KG1 (cell line): ENCODE results near the gene SAA2.
"Not testable (repeated sequence)": the region's sequence is repeated elsewhere in the genome, so short reads cannot be mapped to it uniquely, and the experiment has no call there.

Source experiments
- DNase-seq: peaks from one replicate; lab custom pipeline; 2025; lab: John Stamatoyannopoulos, UW

SAA2 gene

GRCh38 chr11:18248561-18248960, at the start of gene SAA2:
Gene SAA2 (minus strand): TSS chr11:18248668. CDS start chr11:18248011, 657 bp downstream.
- DNase-seq, result no peak

DNA sequence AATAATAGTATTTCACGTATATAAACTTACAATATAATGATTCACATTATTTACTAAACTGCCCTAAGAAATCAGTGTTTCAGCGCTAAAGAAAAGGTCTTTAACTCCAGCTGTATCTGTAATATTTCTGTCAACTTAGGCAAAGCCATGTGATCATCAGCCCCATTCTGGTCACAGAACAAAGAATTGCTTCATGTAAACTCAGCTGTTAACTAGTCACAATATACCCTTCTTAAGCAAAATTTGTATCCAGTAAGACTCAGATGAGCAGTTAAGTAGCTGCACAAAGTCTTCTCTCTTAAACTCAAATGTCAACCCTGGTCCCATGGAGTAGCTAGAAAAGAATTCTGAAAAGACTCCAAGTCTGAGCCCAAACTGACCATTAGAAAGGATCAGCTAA, 46.8 kb upstream of the SAA2 start:
- no peak for DNase-seq

DNA sequence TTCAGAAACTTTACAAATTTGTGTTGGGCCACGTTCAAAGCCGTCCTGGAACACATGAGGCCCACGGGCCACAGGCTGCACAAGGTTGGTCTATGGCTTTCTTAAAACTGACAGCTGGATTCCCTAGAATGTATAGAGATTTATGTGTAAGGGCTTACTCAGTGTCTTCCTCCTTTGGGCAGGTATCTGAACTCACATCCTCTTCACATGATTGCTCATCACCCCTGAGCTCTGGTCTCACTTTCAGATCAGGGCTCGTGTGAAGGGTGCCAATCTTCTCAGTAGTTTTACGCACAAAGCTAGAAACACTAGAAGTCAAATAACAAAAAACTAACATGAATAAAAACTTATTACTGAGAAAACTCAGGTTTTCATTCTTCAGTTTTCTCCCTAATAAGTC, 46.4 kb upstream of the SAA2 start:
- no peak for DNase-seq

DNA sequence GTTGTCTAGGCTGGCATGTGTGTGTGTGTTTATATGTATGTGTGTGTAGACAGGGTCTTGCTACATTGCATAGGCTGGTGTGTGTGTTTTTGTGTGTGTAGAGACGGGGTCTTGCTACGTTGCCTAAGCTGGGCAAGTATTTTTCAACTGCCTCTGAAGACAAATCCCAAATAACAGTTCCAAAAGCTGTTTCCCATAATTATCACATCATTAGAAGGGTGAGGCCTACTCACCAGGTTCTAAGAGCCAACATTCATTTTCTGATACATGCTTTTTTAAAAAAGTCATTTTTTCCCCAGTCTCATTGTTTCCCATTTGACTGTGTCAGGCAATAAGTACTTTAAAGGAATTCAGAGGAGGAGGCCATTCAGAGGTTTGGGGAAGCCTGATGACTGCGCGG, 40.4 kb upstream of the SAA2 start:
- DNase-seq, result no peak

- no peak for DNase-seq
These were observed 37.4 kb upstream of the SAA2 start for GRCh38 chr11:18285841-18286240.

DNA sequence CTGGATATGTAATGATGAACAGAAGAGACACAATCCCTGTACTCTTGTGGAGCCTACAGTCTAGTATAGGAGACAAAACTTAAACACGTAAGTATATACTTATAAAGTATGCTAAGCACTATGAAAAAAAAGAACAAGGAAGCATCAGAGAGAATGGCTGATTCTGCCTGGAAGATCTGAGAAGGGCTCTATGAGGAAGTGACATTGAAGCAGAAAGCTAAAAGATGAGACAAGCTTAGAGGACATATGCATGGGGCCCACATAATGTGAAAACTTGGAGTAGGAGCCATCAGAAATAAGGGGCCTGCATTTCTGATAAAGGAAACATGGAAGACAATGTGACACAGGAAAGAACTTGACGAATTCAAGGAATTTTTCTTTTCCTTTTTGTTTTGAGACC, 34.2 kb upstream of the SAA2 start:
- DNase-seq, result no peak

DNA sequence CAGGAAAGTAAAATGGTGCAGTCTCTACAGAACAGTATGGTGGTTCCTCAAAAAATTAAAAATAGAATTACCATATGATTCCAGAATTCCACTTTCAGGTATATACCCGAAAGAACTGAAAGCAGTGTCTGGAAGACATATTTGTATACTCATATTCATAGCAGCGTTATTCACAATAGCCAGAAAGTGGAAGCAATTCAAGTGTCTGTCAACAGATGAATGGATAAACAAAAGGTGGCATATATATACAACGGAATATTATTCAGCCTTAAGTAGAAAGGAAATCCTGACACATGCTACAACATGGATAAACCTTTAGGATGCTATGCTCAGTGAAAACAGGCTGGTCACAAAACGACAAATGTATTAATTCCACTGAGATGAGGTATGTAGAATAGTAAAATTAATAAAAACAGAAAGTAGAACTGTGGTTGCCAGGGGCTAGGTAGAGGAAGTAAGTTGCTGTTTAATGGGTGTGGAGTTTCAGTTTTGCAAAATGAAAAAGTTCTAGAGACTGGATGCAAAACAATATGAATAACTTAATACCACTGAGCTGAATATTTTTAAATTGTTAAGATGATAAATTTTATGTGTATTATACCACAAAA, 32.1 kb upstream of the SAA2 start:
- no peak for DNase-seq

DNA sequence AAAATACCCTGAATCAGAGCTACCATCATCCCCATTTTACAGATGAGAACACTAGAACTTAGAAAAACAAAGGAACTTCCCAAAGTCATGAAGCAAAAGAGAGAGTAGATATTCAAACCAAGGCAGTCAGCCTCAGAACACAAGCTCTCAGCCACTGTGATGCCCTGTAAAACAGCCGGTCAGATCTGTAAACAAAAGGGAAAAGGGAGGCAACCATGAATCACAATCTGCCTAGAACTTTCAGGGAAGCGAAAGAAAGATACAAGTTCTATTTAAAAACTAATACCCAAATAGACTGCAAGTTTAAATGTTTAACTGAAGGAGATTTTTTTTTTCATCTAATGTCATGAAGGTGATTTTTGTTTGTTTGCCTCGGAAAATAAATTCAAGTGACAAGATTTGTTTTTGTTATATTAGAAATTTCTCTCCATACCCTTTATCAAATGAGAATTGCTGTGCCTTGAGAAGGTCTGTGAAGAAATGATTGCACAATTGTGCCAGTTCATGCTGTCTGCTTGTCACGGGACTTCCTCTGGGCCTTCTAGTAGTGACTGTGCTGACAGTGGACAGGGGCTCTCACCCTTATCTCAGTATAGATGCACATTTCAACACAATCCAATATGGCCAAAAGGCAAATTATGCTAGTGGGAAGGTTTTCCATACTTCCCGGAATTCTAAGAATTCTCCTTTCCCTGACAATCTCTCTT, 29.2 kb upstream of the SAA2 start:
- DNase-seq, result no peak

GRCh38 chr11:18271206-18271605, 22.7 kb upstream of the SAA2 start:
- DNase-seq, result no peak

DNA sequence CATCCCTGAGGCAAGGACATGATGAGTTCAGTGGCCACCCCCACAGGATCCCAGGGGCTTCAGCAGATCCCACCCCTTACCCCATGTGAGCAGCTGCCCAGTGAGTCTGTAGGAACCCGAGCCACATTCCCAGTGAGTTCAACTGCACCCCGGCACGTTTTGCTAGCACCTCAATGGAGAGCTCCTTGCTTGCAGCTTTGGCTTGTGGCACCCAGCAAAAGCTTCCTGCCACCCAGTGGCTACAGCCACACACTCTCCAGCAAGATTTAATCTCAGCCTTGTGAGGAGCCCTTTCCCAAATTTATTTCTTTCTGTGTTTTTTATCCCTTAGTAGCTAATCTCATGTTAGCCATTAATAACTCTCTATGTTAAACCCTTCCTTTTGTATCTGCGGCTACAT, 21.6 kb upstream of the SAA2 start:
- DNase-seq, result no peak

DNA sequence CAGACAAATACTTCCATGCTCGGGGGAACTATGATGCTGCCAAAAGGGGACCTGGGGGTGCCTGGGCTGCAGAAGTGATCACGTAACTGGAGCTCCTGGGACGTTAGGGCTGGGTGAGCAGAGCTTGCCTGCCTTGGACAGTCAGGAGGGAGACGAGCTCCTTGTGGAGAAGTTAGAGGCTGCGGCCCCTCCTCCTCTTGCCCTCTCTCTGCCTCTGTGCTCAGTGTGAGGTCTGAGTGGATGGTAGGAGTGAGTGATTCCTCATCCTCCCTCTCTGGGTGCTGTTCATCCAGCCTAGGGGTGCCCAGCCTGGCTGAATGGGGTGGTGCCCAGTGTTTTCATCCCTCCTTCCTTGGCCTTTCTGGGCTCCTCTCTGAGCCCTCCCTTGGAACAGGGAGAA, 20.8 kb upstream of the SAA2 start:
- DNase-seq, result not testable (repeated sequence)

GRCh38 chr11:18267335-18268133, 19.1 kb upstream of the SAA2 start:
- DNase-seq, result not testable (repeated sequence)

DNA sequence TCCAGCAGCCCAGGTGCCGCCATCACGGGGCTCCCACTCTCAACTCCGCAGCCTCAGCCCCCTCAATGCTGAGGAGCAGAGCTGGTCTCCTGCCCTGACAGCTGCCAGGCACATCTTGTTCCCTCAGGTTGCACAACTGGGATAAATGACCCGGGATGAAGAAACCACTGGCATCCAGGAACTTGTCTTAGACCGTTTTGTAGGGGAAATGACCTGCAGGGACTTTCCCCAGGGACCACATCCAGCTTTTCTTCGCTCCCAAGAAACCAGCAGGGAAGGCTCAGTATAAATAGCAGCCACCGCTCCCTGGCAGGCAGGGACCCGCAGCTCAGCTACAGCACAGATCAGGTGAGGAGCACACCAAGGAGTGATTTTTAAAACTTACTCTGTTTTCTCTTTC, 17.5 kb upstream of the SAA2 start, which contains the start of gene SAA1:
Gene SAA1, plus strand, starts transcription at position 316 of the 400 bp plus-strand sequence. CDS start 624 bp downstream, outside the sequence.
- DNase-seq, result no peak

- no peak for DNase-seq
These were observed 16.4 kb upstream of the SAA2 start for GRCh38 chr11:18264677-18265555.

GRCh38 chr11:18264035-18264434, 15.6 kb upstream of the SAA2 start:
- DNase-seq, result no peak

- not testable (repeated sequence) for DNase-seq
These were observed 14.3 kb upstream of the SAA2 start for GRCh38 chr11:18262681-18263350.

DNA sequence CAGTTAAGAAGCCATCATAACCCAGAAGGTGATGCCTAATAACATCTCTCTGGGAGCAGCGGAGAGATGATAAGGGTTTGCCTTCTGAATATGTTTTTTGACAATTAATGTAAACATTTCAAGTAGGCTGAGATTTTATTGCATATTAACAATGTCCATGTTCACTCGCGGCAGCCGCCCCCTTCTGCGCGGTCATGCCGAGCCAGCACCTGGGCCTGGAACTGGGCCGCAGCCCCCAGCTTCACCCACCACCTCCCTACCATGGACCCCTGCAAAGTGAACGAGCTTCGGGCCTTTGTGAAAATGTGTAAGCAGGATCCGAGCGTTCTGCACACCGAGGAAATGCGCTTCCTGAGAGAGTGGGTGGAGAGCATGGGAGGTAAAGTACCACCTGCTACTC, 13.3 kb upstream of the SAA2 start:
- DNase-seq, result no peak

GRCh38 chr11:18259259-18259658, 10.8 kb upstream of the SAA2 start:
- DNase-seq, result no peak

DNA sequence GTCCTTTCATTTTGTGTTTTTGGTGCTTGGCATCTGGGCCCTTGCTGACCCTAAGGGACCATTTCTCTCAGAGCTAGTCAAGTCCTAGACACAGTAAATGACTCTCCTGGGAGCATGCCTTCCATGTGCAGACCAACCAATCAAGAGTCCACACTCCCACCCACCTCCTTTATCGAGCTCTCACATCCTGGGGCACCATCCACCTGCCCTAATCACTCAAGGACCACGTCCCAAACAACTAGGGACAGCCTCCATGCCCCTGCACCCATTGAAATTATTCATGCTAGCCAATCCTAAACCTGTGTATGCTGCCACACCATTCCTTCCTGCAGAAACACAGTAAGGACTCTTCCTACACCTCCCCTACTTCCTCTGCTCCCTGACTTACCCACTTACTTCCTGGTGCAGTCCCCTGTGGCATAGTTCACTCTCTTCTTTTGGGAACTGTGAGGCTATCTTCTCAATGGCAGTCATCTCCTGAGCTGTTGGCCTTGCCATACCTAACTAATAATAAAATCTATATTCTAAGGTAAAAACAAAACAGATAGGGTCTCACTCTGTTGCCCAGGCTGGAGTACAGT, 6.4 kb upstream of the SAA2 start:
- DNase-seq, result no peak

GRCh38 chr11:18253778-18254338, 5.4 kb upstream of the SAA2 start:
- DNase-seq, result no peak

DNA sequence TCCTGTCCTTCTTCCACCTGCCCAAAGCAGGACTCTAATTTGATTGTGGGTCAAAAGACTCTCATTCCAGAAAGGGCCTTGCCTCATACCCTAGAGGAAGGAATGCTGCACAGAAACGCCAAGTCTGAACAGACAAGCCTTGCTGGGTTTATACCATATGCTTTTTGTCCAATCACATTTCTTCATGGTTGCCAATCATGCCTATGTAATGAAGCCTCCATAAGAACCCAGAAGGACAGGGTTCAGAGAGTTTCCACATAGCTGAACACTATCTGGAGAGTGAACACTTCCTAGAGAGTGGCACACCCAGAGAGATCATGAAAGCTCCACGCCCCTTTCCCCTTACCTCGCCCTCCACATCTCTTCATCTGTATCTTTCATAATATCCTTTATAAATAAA, 4.8 kb upstream of the SAA2 start:
- DNase-seq, result no peak
